HG03575 (cell line): ENCODE data around the gene PAEP.

Experiments
- ATAC-seq: cut with Tn5 transposase; IDR thresholded peaks from one replicate; pipeline ENCODE4 v1.9.1; 2021; ENCODE audit not compliant: unreplicated experiment, insufficient number of reproducible peaks, low FRiP score; ENCODE audit errors: extremely low read depth

The PAEP gene

GRCh38 chr9:135567311-135567710 lies 5.8 kb downstream of the PAEP start:
- no peak for ATAC-seq

- no peak for ATAC-seq
Measured at GRCh38 chr9:135568026-135568425, 6.5 kb downstream of the PAEP start.

GRCh38 chr9:135570456-135570855 lies 8.9 kb downstream of the PAEP start:
- ATAC-seq: no peak

- ATAC-seq: no peak
Measured at GRCh38 chr9:135572233-135572632, 10.7 kb downstream of the PAEP start.

- ATAC-seq: no peak
Measured at GRCh38 chr9:135573124-135573523, 11.6 kb downstream of the PAEP start.

- ATAC-seq: no peak
Measured at GRCh38 chr9:135574331-135574730, 12.8 kb downstream of the PAEP start.

GRCh38 chr9:135574943-135575342 lies 13.4 kb downstream of the PAEP start:
- no peak for ATAC-seq

- no peak for ATAC-seq
Measured at GRCh38 chr9:135575995-135576631, 14.6 kb downstream of the PAEP start.

- ATAC-seq: no peak
Measured at GRCh38 chr9:135577256-135577655, 15.7 kb downstream of the PAEP start.

GRCh38 chr9:135579356-135579755 lies 17.8 kb downstream of the PAEP start:
- no peak for ATAC-seq

GRCh38 chr9:135579889-135580660 lies 18.5 kb downstream of the PAEP start:
- ATAC-seq: no peak

- no peak for ATAC-seq
Measured at GRCh38 chr9:135580664-135581380, 19.3 kb downstream of the PAEP start.

GRCh38 chr9:135581636-135582426 lies 20.3 kb downstream of the PAEP start:
- ATAC-seq: no peak

GRCh38 chr9:135582541-135582940 lies 21.0 kb downstream of the PAEP start:
- ATAC-seq: no peak

GRCh38 chr9:135582966-135583687 lies 21.6 kb downstream of the PAEP start:
- no peak for ATAC-seq

- no peak for ATAC-seq
Measured at GRCh38 chr9:135583688-135584011, 22.1 kb downstream of the PAEP start.

- no peak for ATAC-seq
Measured at GRCh38 chr9:135584371-135584770, 22.8 kb downstream of the PAEP start.

GRCh38 chr9:135584934-135585333 lies 23.4 kb downstream of the PAEP start:
- no peak for ATAC-seq

- no peak for ATAC-seq
Measured at GRCh38 chr9:135586601-135587109, 25.1 kb downstream of the PAEP start.
